GM19372 (cell line): Measurements from ENCODE around the gene ANXA3.

Experiments
- ATAC-seq: cut with Tn5 transposase; IDR thresholded peaks from one replicate; pipeline ENCODE4 v1.9.1; 2021; ENCODE audit warnings: mild to moderate bottlenecking, low read depth, moderate library complexity; ENCODE audit not compliant: unreplicated experiment

The ANXA3 gene

DNA sequence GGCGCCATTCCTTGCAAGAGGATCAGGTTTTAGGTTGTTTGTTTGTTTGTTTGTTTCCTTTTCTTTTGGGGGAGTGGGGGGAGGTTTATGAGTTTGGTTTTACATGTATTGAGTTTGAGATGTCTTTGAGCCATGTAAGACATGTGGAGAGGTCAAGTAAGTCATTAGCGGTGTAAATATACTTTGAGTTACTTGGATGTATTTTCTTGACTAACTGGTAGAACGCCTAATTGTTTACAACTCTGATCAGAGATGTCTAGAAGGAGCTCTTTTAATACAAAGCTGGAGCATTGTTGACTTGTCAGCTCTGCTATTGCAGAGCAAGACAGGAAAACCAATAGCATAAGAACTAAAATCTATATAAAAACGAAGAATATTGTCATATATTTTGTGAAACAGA is 57.1 kb downstream of the ANXA3 start:
- no peak for ATAC-seq

DNA sequence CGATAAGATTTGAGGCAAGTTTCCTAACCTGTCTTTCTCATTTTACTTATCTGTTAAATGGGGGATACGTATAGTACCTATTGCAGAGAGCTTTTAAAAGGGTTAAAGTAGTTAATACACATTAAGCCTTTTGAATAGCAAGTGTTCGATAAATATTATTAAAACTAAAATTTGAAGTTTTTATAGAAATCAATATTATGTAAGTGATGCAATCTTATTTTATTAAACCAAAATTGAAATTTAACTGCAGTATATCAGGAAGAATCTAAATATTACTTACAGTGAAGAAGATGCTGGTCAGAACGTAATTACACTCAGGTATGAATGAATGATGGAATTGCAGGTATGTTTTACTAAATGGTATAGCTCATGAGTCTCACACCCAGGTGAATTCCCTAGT is 58.0 kb downstream of the ANXA3 start:
- no peak for ATAC-seq

DNA sequence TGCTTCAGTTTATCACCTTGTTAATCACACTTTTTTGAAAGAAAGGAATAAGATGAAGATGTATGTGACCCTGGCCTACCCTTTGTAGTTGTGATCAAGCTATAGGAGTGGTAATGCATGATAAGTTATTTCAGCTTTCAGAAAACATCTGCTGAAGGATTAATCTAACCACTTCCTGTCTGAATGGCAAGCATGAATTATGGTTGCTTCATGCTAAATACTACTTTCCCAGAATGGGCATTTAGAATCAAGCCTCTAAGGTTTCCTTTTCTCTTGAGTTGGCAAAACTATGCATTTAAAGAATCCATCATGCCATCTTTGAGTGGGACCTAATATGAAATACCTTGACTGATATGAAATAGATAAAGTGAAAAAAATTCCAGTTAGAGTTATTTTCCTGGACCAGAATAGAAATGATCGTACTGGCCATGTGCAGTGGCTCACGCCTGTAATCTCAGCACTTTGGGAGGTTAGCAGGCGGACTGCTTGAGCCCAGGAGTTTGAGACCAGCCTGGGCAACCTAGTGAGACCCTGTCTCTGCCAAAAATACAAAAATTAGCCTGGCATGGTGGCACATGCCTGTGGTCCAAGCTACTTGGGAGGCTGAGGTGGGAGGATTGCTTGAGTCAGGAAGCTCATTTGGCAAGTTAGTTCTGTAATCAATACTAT is 59.1 kb downstream of the ANXA3 start:
- no peak for ATAC-seq

DNA sequence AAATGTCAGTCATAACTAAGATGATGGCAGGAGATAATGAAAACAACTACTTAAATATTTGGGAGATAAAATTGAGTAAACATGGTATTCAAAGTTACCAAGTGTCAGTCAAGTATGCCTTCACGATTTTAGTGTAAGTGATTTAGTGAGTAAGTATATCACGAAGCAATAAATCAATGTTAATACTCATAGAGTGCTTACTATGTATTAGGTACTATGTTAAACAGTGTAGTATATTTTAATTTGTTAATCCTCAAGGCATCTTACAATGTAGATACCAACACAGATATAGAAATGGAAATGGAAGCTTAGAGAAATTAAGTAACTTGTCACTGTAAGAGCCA is 59.6 kb downstream of the ANXA3 start:
- ATAC-seq = no peak

DNA sequence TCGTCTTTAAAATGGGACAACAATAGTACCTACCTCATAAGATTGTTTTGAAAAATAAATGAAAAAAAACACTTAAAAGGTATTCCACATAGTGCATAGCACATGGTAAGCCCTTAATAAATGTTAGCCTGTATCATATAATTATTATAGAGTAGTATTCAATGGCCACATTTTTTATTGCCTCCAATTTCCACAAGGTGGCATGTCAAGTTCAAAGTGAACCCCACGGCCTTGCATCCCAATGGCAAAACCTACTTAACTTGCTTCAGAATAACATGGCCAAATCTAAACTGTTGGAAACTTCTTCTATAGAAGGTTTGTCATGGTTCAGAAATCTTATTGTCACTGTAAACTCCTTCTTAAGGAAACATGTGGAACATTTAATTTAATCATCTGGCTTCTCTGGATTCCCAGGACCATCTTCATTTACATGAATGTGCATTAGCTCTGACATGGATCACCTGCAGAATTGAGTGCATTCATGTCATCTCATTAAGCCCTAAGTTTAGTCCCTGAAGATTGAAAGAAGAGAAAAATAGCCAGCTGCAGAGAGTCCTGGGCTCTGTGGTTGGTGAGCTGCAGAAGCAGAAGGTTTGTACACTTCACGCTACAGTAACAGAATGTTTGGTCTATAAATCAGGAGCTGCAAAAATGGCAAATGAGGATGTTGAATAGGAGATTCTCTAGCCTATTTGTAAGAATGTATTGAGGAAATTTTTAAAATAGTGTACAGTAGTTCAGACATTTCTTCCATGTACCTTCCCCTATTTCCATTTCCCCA is 61.0 kb downstream of the ANXA3 start:
- ATAC-seq = no peak

DNA sequence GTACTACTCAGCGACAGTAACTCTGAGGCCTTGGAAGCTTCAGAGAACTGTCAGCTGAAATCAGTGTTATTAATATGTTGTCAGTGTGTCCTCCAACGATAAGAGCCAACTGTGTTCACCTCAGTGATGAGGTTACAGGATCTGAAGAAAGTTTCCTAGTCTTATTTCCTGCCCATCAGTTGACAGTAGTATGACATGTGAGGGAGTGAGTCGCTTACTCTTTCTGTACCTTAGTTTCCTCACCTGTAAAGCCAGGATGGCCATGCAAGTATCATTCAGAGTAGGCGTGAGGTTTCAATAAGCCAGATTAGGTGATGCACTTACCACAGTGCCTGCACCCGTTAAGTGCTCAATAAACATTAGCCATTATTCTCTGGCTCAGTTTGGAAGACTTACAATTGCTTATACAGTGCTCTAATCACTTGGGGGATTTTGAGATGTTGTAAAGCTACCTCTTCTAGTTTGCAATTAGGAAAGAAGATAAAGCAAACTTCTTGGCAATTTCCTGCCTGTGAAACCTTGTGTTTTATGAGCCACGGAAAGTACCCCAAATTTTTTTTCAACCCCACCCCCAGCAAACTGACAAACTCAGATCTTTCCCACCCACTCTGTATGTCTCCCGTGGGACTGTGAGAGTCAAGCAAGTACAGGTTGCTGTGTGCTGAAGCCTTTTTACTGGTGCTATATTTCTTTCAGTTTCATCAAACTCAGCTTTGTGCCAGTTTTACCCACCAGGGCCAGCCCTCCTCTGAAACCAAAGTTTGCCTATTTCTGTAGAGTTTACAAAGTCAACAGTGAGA is 62.2 kb downstream of the ANXA3 start:
- peak; percentile 64 for ATAC-seq

DNA sequence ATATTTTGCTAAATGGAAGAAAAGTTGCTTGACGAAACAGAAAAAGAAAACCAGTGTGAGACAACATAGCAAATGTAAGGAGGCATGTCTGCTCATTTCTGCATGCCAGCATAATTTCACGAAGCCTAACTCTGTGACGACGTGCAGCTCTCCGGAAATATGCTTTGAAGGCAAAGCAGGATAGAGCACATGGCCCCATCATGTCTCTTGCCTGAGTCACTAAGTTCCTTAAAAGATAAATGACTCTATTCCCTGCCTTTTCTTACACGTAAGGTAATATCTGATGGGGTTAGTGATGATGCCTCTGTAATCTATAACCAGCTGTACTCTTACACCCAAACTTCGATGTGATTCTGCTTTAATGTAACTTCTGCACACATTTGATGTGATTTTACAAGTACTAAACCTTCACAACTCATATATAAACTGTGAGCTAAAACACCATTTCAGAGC is 64.5 kb downstream of the ANXA3 start:
- ATAC-seq = no peak

DNA sequence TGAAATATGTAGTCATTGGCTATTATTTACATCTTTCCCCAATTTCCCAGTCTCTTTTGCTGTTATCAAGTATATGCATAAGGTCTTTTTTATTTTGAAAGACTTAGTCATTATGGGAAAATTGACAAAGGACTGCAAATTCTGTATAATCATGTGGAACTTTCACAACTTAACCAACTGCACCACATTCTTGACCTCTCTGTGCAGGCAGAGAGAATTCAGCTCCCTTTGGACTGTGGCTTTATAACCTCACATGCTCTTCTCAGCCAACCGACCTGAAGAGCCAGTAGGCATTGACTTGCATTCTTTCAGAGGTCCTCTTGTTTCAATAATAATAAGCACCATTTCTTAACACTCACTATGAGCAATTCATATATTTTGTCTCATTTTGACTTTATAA is 66.9 kb downstream of the ANXA3 start:
- ATAC-seq = no peak

DNA sequence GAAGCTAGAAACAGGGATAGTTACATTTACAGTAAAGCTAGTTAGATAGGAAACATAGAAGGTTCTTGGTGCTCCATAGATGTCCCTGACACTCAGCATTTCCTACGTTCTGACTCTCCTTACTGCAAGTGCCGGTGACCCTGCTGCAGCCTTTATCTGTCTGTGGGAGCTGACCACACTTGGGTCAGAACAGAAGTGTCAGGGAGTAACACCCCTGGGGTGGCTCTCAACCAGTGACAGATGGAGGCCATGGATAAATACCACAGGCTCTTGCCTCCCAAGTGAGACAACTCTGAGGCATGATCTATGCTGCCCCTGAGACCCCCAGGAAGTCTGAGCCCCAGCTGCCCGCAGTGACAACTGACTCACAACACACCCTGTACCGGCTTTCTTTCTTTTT is 69.8 kb downstream of the ANXA3 start:
- ATAC-seq = no peak

DNA sequence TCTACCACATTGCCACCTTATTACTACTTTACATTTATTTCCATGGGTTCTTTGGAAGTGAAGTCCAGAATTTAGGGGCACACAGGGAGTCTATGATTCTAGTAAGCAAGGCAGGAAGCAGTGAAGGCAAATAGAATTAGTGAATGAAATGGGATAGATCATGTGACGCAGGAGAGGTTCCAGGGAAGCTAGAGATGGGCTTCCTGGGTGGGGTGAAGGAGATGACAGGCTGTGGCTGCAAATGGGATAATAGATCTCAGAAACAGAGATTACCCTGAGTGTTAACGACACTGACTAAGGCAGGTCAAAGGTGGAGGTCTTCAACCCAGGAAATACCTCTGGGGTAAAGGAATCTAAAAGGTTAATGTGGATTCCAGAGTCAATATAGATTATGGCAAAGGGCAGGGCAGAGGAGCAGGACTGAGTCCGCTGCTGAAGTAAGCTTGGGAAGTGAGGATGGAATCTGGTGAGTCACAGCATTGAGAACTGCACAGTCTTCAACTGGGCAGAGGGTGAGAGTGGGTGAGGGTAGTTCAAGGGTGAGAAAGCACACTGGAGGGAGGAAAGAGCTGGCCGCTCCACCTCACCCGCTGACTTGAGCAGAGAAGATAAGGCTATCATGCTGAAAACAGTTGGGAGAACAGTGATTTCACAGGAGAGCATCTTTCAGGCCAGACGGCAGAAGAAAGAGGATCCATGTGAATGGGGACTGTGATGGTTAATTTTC is 70.8 kb downstream of the ANXA3 start:
- ATAC-seq = no peak

DNA sequence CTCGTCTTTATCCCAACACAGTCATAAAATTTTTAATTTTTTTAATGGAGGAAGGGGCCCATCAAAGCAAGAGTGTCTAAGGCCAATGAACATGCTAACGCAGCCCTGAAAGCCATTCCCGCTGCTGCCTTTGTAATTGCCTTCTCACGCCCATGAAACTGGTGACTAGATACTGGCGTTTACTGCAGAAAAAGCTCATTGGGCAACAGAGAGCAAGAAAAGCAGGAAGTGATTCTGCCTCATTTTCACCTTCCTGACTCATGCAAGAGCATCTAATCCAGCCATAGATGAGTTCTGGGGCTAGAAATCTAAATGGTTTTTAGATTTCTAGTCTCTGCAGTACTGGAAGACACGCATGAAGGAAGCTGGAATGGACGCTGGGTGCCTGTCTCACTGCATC is 72.5 kb downstream of the ANXA3 start:
- ATAC-seq = no peak

DNA sequence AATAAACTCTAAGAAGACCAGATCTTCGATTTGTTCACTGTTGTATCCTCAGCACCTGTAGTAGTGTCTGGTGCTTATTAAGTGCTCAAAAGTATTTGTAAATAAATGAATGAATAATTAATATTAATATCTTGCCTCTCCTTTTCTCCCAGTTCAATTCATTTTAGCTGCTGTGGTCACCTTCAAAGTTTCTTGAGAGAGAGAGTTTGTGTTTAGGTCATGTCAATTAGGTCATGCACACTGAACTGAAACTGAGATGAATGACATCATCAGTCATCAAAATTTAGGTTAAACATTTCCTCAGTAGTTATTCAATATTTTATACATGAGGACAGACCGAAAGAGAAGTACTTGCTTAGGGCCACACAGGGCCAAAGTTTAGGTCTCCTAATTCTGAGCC is 73.5 kb downstream of the ANXA3 start:
- no peak for ATAC-seq

DNA sequence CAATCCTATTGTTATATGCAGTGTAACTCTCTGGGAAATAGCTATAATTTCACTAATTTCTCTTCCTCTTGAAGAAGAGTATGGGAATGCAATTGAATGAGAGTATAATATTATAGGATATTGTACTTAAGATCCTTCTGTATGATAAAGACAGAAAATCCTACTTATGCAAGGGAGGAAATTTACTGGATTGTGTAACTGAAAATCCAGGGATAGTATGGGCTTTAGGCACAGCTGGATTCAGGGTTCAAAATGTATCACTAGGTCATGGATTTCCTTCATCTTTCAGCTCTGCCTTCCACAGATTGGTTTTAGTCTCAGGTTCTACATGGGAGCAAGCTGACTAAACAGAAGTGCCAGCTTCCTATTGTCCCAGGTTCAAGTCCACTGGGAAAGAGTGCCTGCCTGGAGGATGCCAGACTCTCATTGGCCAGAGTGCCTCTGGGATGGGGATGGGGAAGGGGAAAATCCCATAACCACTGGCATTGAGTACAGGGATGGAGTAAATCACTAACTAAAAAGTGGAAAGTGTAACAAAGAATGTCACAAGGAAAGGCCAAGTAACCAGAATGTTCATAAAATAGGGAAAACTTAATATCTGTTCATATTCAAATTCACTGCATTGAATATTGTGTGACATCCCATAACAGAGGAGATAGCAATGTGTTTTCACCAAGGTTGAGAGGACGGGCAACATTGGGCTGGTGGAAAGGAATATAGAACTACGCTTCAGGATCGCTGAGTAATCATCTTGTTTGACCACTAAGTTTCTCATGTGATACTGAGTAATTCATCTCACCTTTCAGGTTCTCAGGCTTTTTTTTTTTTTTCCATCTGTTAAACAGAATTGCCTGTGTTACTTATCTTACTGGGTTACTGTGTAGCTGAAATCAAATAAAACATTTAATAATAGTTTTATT is 75.7 kb downstream of the ANXA3 start:
- peak; percentile 38 for ATAC-seq

DNA sequence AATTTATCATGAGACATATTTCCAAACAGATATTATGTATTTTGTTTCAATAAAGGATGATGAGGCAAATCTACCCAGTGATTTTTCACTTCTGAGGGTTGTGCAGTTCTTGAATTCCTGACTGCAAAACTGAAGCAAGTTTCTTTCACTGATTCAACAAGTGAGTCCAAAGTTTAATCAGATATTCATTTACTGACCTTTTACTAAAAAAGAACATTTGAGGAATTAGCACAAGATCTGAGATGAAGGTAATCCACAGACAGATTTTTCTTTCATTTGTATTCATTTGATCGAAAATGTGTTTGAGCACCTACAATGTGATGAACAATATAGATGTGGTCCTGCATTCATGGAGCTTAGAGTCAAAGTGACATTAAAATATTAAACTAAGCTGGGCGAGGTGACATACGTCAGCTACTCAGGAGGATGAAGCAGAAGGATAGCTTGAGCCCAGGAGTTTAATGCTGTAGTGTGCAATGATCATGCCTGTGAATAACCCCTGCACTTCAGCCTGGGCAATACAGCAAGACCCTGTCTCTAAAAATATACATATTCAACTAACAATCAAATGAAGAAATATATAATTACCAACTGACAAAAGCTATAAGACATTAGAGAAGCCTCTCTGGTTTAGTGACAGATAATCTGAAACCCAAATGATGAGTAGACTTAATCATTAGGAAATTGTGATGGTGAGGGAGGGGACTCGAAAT is 76.6 kb downstream of the ANXA3 start:
- ATAC-seq = no peak

DNA sequence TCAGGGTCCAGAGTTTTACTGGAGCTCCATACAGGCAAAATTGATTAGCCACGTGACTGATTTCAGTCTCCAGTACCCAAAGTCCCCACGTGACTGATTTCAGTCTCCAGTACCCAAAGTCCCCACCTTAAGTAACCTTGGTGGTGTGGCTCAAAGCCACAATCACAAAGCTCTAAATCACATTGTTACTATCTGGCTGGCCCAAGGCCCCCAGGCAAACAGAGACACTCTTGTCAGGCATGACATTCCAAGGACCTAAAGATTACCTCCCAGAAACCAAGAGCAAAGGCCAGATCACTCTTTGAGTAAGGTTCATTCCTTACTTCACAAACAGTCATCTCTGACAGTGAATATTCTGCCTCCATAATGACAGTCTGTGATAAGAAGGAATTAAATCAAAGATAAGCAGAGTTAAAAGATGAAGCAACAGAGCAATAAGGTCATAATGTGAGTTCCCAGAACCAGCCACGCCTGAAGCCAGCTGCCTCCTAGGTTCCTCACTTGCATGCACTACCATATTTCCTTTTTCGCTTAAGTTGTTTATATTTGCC is 78.5 kb downstream of the ANXA3 start:
- ATAC-seq = no peak

DNA sequence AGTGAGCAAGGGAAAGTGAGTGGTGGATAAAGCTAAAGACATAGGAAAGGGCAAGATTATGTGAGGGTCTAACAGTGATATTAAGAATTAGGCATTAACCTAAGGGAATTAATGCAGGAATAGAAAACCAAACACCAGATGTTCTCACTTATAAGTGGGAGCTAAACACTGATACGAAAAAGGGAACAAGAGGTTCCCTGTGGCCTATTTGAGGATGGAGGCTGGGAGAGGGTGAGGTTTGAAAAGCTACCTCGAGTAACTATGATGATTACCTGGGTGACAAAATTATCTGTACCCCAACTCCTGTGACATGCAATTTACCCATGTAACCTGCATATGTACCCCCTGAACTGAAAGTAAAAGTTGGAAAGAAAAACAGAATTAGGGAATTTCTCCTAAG is 79.0 kb downstream of the ANXA3 start:
- no peak for ATAC-seq

DNA sequence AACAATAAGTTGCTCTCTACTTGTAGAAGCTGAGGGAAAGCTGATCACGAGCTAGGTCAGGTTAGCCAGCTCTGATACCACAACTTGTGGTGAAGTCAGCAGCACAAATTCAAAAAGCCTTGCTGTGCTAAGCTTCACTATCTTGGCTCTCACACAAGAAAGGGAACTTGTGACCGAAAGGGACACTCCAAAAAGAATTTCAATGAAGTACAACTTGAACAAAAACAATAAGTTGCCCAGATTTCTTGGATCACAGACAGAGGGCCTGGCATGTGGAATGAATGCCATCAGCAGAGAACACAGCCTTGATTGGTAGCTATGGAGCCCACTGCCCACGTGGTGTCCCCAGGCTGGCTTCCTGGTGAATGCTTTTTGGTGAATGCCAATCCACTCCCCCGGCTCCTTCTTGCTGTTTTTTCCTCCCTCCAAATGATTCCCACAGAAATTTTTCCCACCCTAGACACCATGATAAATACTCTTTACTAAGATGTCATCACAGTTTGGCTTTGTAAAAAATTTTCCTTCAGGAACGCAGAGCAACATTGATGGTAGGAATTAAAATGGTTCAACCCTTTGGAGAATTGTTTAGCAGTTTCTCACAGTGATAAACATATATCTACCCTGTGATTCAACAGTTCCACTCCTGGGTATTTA is 82.6 kb downstream of the ANXA3 start:
- no peak for ATAC-seq
